HCT116 (cell line): Measurements from ENCODE around the gene PPP2R3C.

Source experiments
- CBX3 ChIP-seq: IDR thresholded peaks from 2 replicates; pipeline ENCODE4 v1.6.1; 2012; ENCODE audit warnings: low read depth
- CEBPB ChIP-seq: IDR thresholded peaks from 2 replicates; pipeline ENCODE4 v1.6.1; 2012; ENCODE audit warnings: low read depth
- EGR1 ChIP-seq: IDR thresholded peaks from 2 replicates; pipeline ENCODE4 v1.6.1; 2012; ENCODE audit warnings: low read depth
- EZH2 ChIP-seq: fragments of 200-600 bp; sonication (generic); IDR thresholded peaks from 2 replicates; pipeline ENCODE4 v1.6.1; 2017; ENCODE audit warnings: antibody characterized with exemption, mixed run types
- EZH2phosphoT487 ChIP-seq: fragments of 200-600 bp; IDR thresholded peaks from 2 replicates; pipeline ENCODE4 v1.6.1; 2018; ENCODE audit warnings: antibody characterized with exemption, borderline replicate concordance
- POLR2A ChIP-seq: IDR thresholded peaks from 2 replicates; pipeline ENCODE4 v1.7.0; 2011; ENCODE audit warnings: borderline replicate concordance; ENCODE audit not compliant: insufficient read depth, insufficient read length; ENCODE audit errors: extremely low read depth
- POLR2AphosphoS5 ChIP-seq: IDR thresholded peaks from 2 replicates; pipeline ENCODE4 v1.6.1; 2011; ENCODE audit warnings: mild to moderate bottlenecking, low read depth, low read length, moderate library complexity
- RAD21 ChIP-seq: IDR thresholded peaks from 2 replicates; pipeline ENCODE4 v1.6.1; 2012; ENCODE audit warnings: low read depth, mild to moderate bottlenecking
- SRF ChIP-seq: IDR thresholded peaks from 2 replicates; pipeline ENCODE4 v1.6.1; 2012; ENCODE audit warnings: low read depth
- TF ChIP-seq, protein P1 (sequence below): IDR thresholded peaks from 2 replicates; pipeline ENCODE4 v1.6.1; 2012; ENCODE audit warnings: low read depth
- TF ChIP-seq, protein P2 (sequence below), 3 experiments: fragments of 200-600 bp in 1 of 3; sonication (generic) in 1 of 3; IDR thresholded peaks in 2 of 3; conservative IDR thresholded peaks in 1 of 3; 2 replicates each; pipeline ENCODE4 v1.5.1; 2012 to 2017; ENCODE audit warnings: low read depth in 2 of 3, low read length in 2 of 3, antibody characterized with exemption in 1 of 3, borderline replicate concordance in 1 of 3, control low read depth in 1 of 3, mild to moderate bottlenecking in 1 of 3, mixed read lengths in 1 of 3, mixed run types in 1 of 3, moderate library complexity in 1 of 3; ENCODE audit not compliant: insufficient read depth in 1 of 3
- TF ChIP-seq, protein P3 (sequence below): IDR thresholded peaks from 2 replicates; pipeline ENCODE4 v1.6.1; 2011; ENCODE audit warnings: mild to moderate bottlenecking, low read length, moderate library complexity; ENCODE audit not compliant: insufficient replicate concordance; ENCODE audit errors: extremely low read depth

DNA sequence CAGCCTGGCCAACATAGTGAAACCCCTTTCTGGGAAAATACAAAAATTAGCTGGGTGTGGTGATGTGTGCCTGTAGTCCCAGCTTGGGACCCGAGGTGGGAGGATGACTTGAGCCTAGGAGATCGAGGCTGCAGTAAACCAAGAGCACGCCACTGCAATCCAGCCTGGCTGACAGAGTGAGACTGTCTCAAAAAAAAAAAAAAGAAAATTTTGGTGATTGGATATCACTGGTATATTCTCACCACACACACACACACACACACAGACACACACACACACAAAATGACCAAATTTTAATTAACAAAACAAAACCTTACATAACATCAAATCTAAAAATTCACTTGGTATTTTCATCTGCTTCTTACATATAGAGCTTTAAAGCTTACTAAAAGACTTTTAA is 79.2 kb downstream of the PPP2R3C start:
- TF ChIP-seq, protein P1, sequence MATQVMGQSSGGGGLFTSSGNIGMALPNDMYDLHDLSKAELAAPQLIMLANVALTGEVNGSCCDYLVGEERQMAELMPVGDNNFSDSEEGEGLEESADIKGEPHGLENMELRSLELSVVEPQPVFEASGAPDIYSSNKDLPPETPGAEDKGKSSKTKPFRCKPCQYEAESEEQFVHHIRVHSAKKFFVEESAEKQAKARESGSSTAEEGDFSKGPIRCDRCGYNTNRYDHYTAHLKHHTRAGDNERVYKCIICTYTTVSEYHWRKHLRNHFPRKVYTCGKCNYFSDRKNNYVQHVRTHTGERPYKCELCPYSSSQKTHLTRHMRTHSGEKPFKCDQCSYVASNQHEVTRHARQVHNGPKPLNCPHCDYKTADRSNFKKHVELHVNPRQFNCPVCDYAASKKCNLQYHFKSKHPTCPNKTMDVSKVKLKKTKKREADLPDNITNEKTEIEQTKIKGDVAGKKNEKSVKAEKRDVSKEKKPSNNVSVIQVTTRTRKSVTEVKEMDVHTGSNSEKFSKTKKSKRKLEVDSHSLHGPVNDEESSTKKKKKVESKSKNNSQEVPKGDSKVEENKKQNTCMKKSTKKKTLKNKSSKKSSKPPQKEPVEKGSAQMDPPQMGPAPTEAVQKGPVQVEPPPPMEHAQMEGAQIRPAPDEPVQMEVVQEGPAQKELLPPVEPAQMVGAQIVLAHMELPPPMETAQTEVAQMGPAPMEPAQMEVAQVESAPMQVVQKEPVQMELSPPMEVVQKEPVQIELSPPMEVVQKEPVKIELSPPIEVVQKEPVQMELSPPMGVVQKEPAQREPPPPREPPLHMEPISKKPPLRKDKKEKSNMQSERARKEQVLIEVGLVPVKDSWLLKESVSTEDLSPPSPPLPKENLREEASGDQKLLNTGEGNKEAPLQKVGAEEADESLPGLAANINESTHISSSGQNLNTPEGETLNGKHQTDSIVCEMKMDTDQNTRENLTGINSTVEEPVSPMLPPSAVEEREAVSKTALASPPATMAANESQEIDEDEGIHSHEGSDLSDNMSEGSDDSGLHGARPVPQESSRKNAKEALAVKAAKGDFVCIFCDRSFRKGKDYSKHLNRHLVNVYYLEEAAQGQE, result no peak
- TF ChIP-seq, protein P2, sequence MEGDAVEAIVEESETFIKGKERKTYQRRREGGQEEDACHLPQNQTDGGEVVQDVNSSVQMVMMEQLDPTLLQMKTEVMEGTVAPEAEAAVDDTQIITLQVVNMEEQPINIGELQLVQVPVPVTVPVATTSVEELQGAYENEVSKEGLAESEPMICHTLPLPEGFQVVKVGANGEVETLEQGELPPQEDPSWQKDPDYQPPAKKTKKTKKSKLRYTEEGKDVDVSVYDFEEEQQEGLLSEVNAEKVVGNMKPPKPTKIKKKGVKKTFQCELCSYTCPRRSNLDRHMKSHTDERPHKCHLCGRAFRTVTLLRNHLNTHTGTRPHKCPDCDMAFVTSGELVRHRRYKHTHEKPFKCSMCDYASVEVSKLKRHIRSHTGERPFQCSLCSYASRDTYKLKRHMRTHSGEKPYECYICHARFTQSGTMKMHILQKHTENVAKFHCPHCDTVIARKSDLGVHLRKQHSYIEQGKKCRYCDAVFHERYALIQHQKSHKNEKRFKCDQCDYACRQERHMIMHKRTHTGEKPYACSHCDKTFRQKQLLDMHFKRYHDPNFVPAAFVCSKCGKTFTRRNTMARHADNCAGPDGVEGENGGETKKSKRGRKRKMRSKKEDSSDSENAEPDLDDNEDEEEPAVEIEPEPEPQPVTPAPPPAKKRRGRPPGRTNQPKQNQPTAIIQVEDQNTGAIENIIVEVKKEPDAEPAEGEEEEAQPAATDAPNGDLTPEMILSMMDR (IDR thresholded peaks at IDR 0.05 in 2 of 3, conservative IDR thresholded peaks at IDR 0.05 in 1 of 3; ENCODE audit: borderline replicate concordance in 1 of 3, insufficient read depth in 1 of 3, low read depth in 2 of 3, low read length in 2 of 3), result no peak
- TF ChIP-seq EZH2phosphoT487 (no peak), SRF (no peak), CEBPB (no peak), EGR1 (no peak), RAD21 (no peak), POLR2AphosphoS5 (no peak), EZH2 (no peak), POLR2A (no peak), CBX3 (no peak)
- TF ChIP-seq, protein P3, sequence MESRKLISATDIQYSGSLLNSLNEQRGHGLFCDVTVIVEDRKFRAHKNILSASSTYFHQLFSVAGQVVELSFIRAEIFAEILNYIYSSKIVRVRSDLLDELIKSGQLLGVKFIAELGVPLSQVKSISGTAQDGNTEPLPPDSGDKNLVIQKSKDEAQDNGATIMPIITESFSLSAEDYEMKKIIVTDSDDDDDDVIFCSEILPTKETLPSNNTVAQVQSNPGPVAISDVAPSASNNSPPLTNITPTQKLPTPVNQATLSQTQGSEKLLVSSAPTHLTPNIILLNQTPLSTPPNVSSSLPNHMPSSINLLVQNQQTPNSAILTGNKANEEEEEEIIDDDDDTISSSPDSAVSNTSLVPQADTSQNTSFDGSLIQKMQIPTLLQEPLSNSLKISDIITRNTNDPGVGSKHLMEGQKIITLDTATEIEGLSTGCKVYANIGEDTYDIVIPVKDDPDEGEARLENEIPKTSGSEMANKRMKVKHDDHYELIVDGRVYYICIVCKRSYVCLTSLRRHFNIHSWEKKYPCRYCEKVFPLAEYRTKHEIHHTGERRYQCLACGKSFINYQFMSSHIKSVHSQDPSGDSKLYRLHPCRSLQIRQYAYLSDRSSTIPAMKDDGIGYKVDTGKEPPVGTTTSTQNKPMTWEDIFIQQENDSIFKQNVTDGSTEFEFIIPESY, result no peak
